ENCODE measurements around the gene TNIK.

- TF ChIP-seq NRF1 (IDR thresholded peaks at IDR 0.05; ENCODE audit: low read depth, low read length): no peak
- TF ChIP-seq SMC3 (IDR thresholded peaks at IDR 0.05; ENCODE audit: low read depth, low read length): no peak
- no peak for TF ChIP-seq CTCF (IDR thresholded peaks at IDR 0.05)
- no peak for TF ChIP-seq RFX5 (IDR thresholded peaks at IDR 0.05; ENCODE audit: low read length)
- TF ChIP-seq FOXJ3 (CRISPR knock-in tag; IDR thresholded peaks at IDR 0.05): no peak
- no peak for TF ChIP-seq EP300 (IDR thresholded peaks at IDR 0.05; ENCODE audit: borderline replicate concordance in 1 of 2, low read depth in 1 of 2, low read length in 1 of 2)
- TF ChIP-seq, protein P1, sequence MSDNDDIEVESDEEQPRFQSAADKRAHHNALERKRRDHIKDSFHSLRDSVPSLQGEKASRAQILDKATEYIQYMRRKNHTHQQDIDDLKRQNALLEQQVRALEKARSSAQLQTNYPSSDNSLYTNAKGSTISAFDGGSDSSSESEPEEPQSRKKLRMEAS (IDR thresholded peaks at IDR 0.05; ENCODE audit: low read depth): no peak
- TF ChIP-seq MXI1 (IDR thresholded peaks at IDR 0.05; ENCODE audit: low read depth, low read length): no peak
- no peak for TF ChIP-seq EZH2phosphoT487 (IDR thresholded peaks at IDR 0.05; ENCODE audit: borderline replicate concordance, low read depth)
- no peak for TF ChIP-seq RAD21 (IDR thresholded peaks at IDR 0.05; ENCODE audit: low read length)
- TF ChIP-seq SIN3A (IDR thresholded peaks at IDR 0.05; ENCODE audit: borderline replicate concordance, low read depth, low read length): no peak
These were observed 106.0 kb downstream of the TNIK start for GRCh38 chr3:171354049-171354705.
